GM12878 (cell line): ENCODE measurements around the gene B3GALT6. TPM values are rescaled to one million over a fixed set of nuclear protein-coding genes. Genes with fewer than 3 reads are reported as not detected.
A peak's percentile ranks its signal among the peaks of the same experiment; 100 is the strongest.

Experiments used
- ASH2L ChIP-seq: fragments of 300-600, 200-600 bp; sonication (generic); IDR thresholded peaks from 2 replicates; pipeline ENCODE4 v1.6.1; 2017; ENCODE audit warnings: low read depth, mild to moderate bottlenecking, borderline replicate concordance
- ATF2 ChIP-seq: IDR thresholded peaks from 2 replicates; pipeline ENCODE4 v1.6.1; 2012; ENCODE audit warnings: low read length, inconsistent platforms
- CHD1 ChIP-seq: IDR thresholded peaks from 2 replicates; pipeline ENCODE4 v1.6.1; 2012; ENCODE audit warnings: low read depth, low read length, improper control_type of control experiment
- CTCF ChIP-seq, 3 experiments: IDR thresholded peaks in 2 of 3; conservative IDR thresholded peaks in 1 of 3; 2 replicates each; pipeline ENCODE4 v1.5.1; 2011; ENCODE audit warnings: low read depth in 3 of 3, low read length in 3 of 3, mild to moderate bottlenecking in 3 of 3, control low read depth in 2 of 3, moderate library complexity in 2 of 3, inconsistent platforms in 1 of 3, mixed read lengths in 1 of 3; ENCODE audit not compliant: control insufficient read depth in 2 of 3, insufficient read depth in 1 of 3; ENCODE audit errors: extremely low read depth in 1 of 3
- CUX1 ChIP-seq: IDR thresholded peaks from 2 replicates; pipeline ENCODE4 v1.6.1; 2012; ENCODE audit warnings: improper control_type of control experiment, low read depth, low read length; ENCODE audit not compliant: insufficient replicate concordance
- HDGF ChIP-seq: fragments of 450-650 bp; IDR thresholded peaks from 2 replicates; pipeline ENCODE4 v1.6.1; 2016; ENCODE audit warnings: antibody characterized with exemption
- MAX ChIP-seq: IDR thresholded peaks from 2 replicates; pipeline ENCODE4 v1.6.1; 2012; ENCODE audit warnings: low read depth, low read length, improper control_type of control experiment
- MEF2A ChIP-seq: IDR thresholded peaks from 2 replicates; pipeline ENCODE4 v1.6.1; 2011; ENCODE audit warnings: low read depth, mild to moderate bottlenecking, low read length, moderate library complexity; ENCODE audit not compliant: insufficient read depth
- NFIC ChIP-seq: IDR thresholded peaks from 2 replicates; pipeline ENCODE4 v1.6.1; 2012; ENCODE audit warnings: low read depth, mild to moderate bottlenecking, inconsistent platforms, low read length, moderate library complexity
- NFYB ChIP-seq: IDR thresholded peaks from 2 replicates; pipeline ENCODE4 v1.6.1; 2011; ENCODE audit warnings: low read depth, mild to moderate bottlenecking, low read length, improper control_type of control experiment, moderate library complexity; ENCODE audit not compliant: insufficient read depth
- NR2C2 ChIP-seq: IDR thresholded peaks from 2 replicates; pipeline ENCODE4 v1.6.1; 2011; ENCODE audit warnings: borderline replicate concordance, low read depth; ENCODE audit not compliant: control insufficient read depth, insufficient read length
- NR2F1 ChIP-seq: fragments of 450-650 bp; conservative IDR thresholded peaks from 2 replicates; pipeline ENCODE4 v1.6.1; 2017; ENCODE audit warnings: mild to moderate bottlenecking
- PAX8 ChIP-seq: fragments of 450-650 bp; IDR thresholded peaks from 2 replicates; pipeline ENCODE4 v1.6.1; 2017; ENCODE audit warnings: mild to moderate bottlenecking, moderate library complexity
- POLR2AphosphoS2 ChIP-seq: IDR thresholded peaks from 2 replicates; pipeline ENCODE4 v1.6.1; 2011; ENCODE audit warnings: low read depth, mild to moderate bottlenecking, low read length, improper control_type of control experiment, moderate library complexity
- POU2F2 ChIP-seq: IDR thresholded peaks from 3 replicates; pipeline ENCODE4 v1.6.1; 2011; ENCODE audit warnings: low read depth, mild to moderate bottlenecking, low read length, borderline replicate concordance
- RAD21 ChIP-seq: IDR thresholded peaks from 2 replicates; pipeline ENCODE4 v1.6.1; 2011; ENCODE audit warnings: mild to moderate bottlenecking, low read depth, low read length, moderate library complexity; ENCODE audit not compliant: insufficient read depth
- SIN3A ChIP-seq: IDR thresholded peaks from 2 replicates; pipeline ENCODE4 v1.6.1; 2012; ENCODE audit warnings: low read depth, low read length, improper control_type of control experiment
- TAF1 ChIP-seq: IDR thresholded peaks from 2 replicates; pipeline ENCODE4 v1.6.1; 2011; ENCODE audit warnings: mild to moderate bottlenecking, low read depth, low read length, borderline replicate concordance
- TARDBP ChIP-seq: IDR thresholded peaks from 2 replicates; pipeline ENCODE4 v1.6.1; 2016; ENCODE audit warnings: borderline replicate concordance
- ZNF207 ChIP-seq: fragments of 450-650 bp; IDR thresholded peaks from 2 replicates; pipeline ENCODE4 v1.6.1; 2014; ENCODE audit warnings: antibody characterized with exemption, mild to moderate bottlenecking, borderline replicate concordance
- ZNF217 ChIP-seq: fragments of 450-650 bp; IDR thresholded peaks from 2 replicates; pipeline ENCODE4 v1.6.1; 2017; ENCODE audit warnings: antibody characterized with exemption, mild to moderate bottlenecking
- polyA plus RNA-seq, 11 experiments: library from polyadenylated mRNA; depleted of rRNA in 4 of 11; unstranded in 6 of 11; stranded (reverse) in 5 of 11; fragments of >200 nt; fragmentation: Nextera tagmentation in 4 of 11; fragmentation: Illumina TruSeq in 1 of 11; extraction: Ambion mirVana in 4 of 11; extraction: Trizol in 1 of 11; gene quantifications; 1 replicate in 1 of 11; 2 replicates in 10 of 11; pipeline versions ENCODE4 v1.2.1 to v1.2.3, GENCODE V29; 2011 to 2016; ENCODE audit warnings: inconsistent platforms in 2 of 11, missing spikeins in 2 of 11, low read depth in 1 of 11
- total RNA-seq, 4 experiments: library from RNA; depleted of rRNA in 3 of 4; stranded (reverse); fragments of >200 nt in 3 of 4; fragmentation: Illumina TruSeq in 1 of 4; extraction: Trizol in 1 of 4; gene quantifications; 2 replicates each; pipeline versions ENCODE4 v1.2.1 to v1.2.3, GENCODE V29; 2013 to 2021

The B3GALT6 gene
- total and polyA plus RNA-seq, 10 of the 15 experiments (the other 5 are each of a cell fraction or from before 2014, with no cell fraction given): 0.53 to 20.8 (median 4.5) TPM

- no peak; a peak in 1 of 6 replicates for TF ChIP-seq CTCF (IDR thresholded peaks at IDR 0.05 in 2 of 3, conservative IDR thresholded peaks at IDR 0.05 in 1 of 3; ENCODE audit: control insufficient read depth in 2 of 3, extremely low read depth in 1 of 3, insufficient read depth in 1 of 3, low read depth in 3 of 3, low read length in 3 of 3)
- peak; percentile 72; the same call in 2 of the 3 replicates for TF ChIP-seq POU2F2
- TF ChIP-seq NFIC: no peak
- 0 out of 2 replicates have a peak, but pooled peaks have one; percentile 38 for TF ChIP-seq MEF2A
- no peak for TF ChIP-seq RAD21
- no peak for TF ChIP-seq ATF2
- 0 out of 2 replicates have a peak, but pooled peaks have one; percentile 28 for TF ChIP-seq ZNF217
- TF ChIP-seq SIN3A: no peak
- TF ChIP-seq MAX: peak; percentile 55; the same call in 1 of the 2 replicates
- TF ChIP-seq CUX1: no peak
- no peak for TF ChIP-seq NR2C2
- no peak for TF ChIP-seq HDGF
- peak; percentile 58; the same call in 1 of the 2 replicates for TF ChIP-seq TAF1
- no peak for TF ChIP-seq CHD1
- TF ChIP-seq POLR2AphosphoS2: 0 out of 2 replicates have a peak, but pooled peaks have one; percentile 29
- peak; percentile 55; the same call in 1 of the 2 replicates for TF ChIP-seq NR2F1
- peak; percentile 83; the same call in 1 of the 2 replicates for TF ChIP-seq ASH2L
- TF ChIP-seq ZNF207: 0 out of 2 replicates have a peak, but pooled peaks have one; percentile 39
- no peak for TF ChIP-seq PAX8
- no peak for TF ChIP-seq NFYB
- peak; percentile 84; the same call in 1 of the 2 replicates for TF ChIP-seq TARDBP
Measured at GRCh38 chr1:1273512-1274298, 41.7 kb downstream of the B3GALT6 start, which contains the start of gene UBE2J2 (continued).
